Thyroid gland (tissue), 4 donors: ENCODE measurements around the gene ABI1. TPM values are rescaled to one million over a fixed set of nuclear protein-coding genes. Genes with fewer than 3 reads are reported as not detected.

ENCODE experiments used
- DNase-seq, 2 donors: peaks; one replicate each; pipeline ENCODE4 v3.0.0-alpha.2; 2019
- H3K27ac ChIP-seq, 3 donors: fragments of 200-600 bp; sonication (generic); 1 replicate in 2 of 3; 2 replicates in 1 of 3; pipeline ENCODE4 v1.5.1; 2016 to 2019; ENCODE audit warnings: mild to moderate bottlenecking in 1 of 3, moderate library complexity in 1 of 3
- H3K27me3 ChIP-seq: fragments of 200-600 bp; sonication (generic); one replicate; pipeline ENCODE4 v1.5.1; 2019
- H3K36me3 ChIP-seq, 2 donors: fragments of 200-600 bp; sonication (generic); one replicate each; pipeline ENCODE4 v1.5.1; 2016 to 2019
- H3K4me1 ChIP-seq, 2 donors: fragments of 200-600 bp; sonication (generic); one replicate each; pipeline ENCODE4 v1.5.1; 2017 to 2019
- H3K4me3 ChIP-seq, 3 donors: fragments of 200-600 bp; sonication (generic); replicated peaks in 1 of 3; 1 replicate in 2 of 3; 2 replicates in 1 of 3; pipeline ENCODE4 v1.5.1; 2016; ENCODE audit warnings: mild to moderate bottlenecking in 1 of 3
- H3K9me3 ChIP-seq: fragments of 200-600 bp; sonication (generic); one replicate; pipeline ENCODE4 v1.5.1; 2017
- CTCF ChIP-seq, 6 experiments: fragments of 200-600 bp in 3 of 6; fragments of 450-650 bp in 3 of 6; sonication (generic) in 3 of 6; IDR thresholded peaks; one replicate each; pipeline ENCODE4 v1.5.1; 2016 to 2019; ENCODE audit warnings: antibody characterized with exemption in 6 of 6, mild to moderate bottlenecking in 2 of 6, inconsistent platforms in 1 of 6, moderate library complexity in 1 of 6
- POLR2A ChIP-seq, 2 donors: fragments of 450-650 bp; IDR thresholded peaks; one replicate each; pipeline ENCODE4 v1.6.1; 2017; ENCODE audit warnings: antibody characterized with exemption in 2 of 2, mild to moderate bottlenecking in 2 of 2, moderate library complexity in 1 of 2
- WGBS, 2 donors: methylation state at CpG; one replicate each; pipeline ENCODE4 v1.1.5; 2017; 5-methylcytosine and 5-hydroxymethylcytosine counted together
- intact Hi-C: fragments of 100-400 bp; cut with DNase I; formaldehyde crosslinking; loops from one replicate; pipeline ENCODE4 v1.15.1; 2023
- total RNA-seq, 4 donors: library from RNA; depleted of rRNA; stranded (reverse); fragments of >200 nt; gene quantifications; one replicate each; pipeline ENCODE4 v1.2.3, GENCODE V29; 2016

The ABI1 gene
- total RNA-seq, 4 donors from 2014 or later: 42.7 to 72.3 (median 47.4) TPM

DNA sequence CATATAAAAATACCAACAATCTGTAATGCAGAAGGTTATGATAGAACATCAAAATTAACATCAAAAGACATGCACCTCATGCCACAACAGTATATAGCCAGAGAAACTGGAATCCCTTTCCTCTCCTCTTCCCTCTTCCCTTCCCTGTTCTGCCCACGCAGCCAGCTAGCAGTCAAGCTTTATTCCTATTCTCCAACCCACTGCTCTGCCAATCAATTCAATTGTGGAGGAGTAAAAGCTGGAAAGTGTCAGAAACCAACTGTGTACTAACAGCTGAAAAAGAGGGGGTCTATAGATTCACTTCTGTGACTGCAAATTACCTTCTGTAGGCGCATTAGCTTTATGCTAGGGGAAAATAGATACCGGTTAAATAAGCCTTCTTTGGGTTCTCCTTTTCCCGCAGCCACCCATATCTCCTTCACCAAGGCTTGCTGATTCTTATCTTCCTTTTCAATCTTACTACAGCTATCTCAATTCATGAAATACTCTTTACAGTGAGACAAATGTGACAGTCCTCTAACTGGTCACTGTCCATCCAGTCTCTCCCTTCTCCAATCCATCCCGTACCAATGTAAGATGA lies 16.3 kb downstream of the ABI1 start:
- intact Hi-C loops: no loop called here
- 75 to 81% methylated on average over 5 of the region's 5 CpGs for WGBS, 2 donors
- TF ChIP-seq CTCF (IDR thresholded peaks at IDR 0.05) (no peak), POLR2A (IDR thresholded peaks at IDR 0.05) (no peak)

GRCh38 chr10:26843736-26844135 lies 17.0 kb downstream of the ABI1 start:
- no peaks in the 10 kb centered on the region for H3K27me3 ChIP-seq
- no peak for DNase-seq
- no peak overlapping the region for H3K4me3 ChIP-seq
- WGBS, 2 donors: 63 to 79% methylated on average over 3 of the region's 3 CpGs
- TF ChIP-seq POLR2A (IDR thresholded peaks at IDR 0.05) (no peak), CTCF (IDR thresholded peaks at IDR 0.05) (no peak)
- intact Hi-C loops: no loop called here
- no peaks in the 10 kb centered on the region for H3K9me3 ChIP-seq
- no peaks in the 10 kb centered on the region for H3K36me3 ChIP-seq
- H3K27ac ChIP-seq: no peak overlapping the region
- H3K4me1 ChIP-seq: peaks cover 10 to 17% of the 10 kb centered on the region in 2 donors

More for the DNA sequence above, 16.3 kb downstream of the ABI1 start:
- H3K27me3 ChIP-seq: no peaks in the 10 kb centered on the region
- peaks cover 10 to 17% of the 10 kb centered on the region in 2 donors for H3K4me1 ChIP-seq
- H3K27ac ChIP-seq: no peak overlapping the region
- H3K9me3 ChIP-seq: no peaks in the 10 kb centered on the region
- no peaks in the 10 kb centered on the region for H3K36me3 ChIP-seq
- no peak for DNase-seq
- H3K4me3 ChIP-seq: no peak overlapping the region

- 78 to 95% methylated on average over 3 of the region's 3 CpGs for WGBS, 2 donors
- intact Hi-C loops: no loop called here
- TF ChIP-seq POLR2A (IDR thresholded peaks at IDR 0.05) (no peak), CTCF (IDR thresholded peaks at IDR 0.05) (no peak)
These were observed 18.9 kb downstream of the ABI1 start for GRCh38 chr10:26841733-26842317.

GRCh38 chr10:26840938-26841732 lies 19.6 kb downstream of the ABI1 start:
- no peaks in the 10 kb centered on the region for H3K27me3 ChIP-seq
- no peak overlapping the region for H3K4me3 ChIP-seq
- H3K9me3 ChIP-seq: no peaks in the 10 kb centered on the region
- no peak overlapping the region for H3K27ac ChIP-seq
- DNase-seq: no peak
- TF ChIP-seq POLR2A (IDR thresholded peaks at IDR 0.05) (no peak), CTCF (IDR thresholded peaks at IDR 0.05) (no peak)
- H3K36me3 ChIP-seq: no peaks in the 10 kb centered on the region
- peaks cover 10 to 17% of the 10 kb centered on the region in 2 donors for H3K4me1 ChIP-seq
- intact Hi-C loops: no loop called here

More at GRCh38 chr10:26841733-26842317, 18.9 kb downstream of the ABI1 start:
- no peak overlapping the region for H3K4me3 ChIP-seq
- H3K9me3 ChIP-seq: no peaks in the 10 kb centered on the region
- H3K36me3 ChIP-seq: no peaks in the 10 kb centered on the region
- H3K4me1 ChIP-seq: peaks cover 10 to 17% of the 10 kb centered on the region in 2 donors
- H3K27ac ChIP-seq: no peak overlapping the region
- DNase-seq: no peak
- no peaks in the 10 kb centered on the region for H3K27me3 ChIP-seq
